K562 (cell line): ENCODE data around the gene COL5A1.

Experiments
- AFF4 ChIP-seq: sonication (generic); formaldehyde crosslinking; IDR thresholded peaks from 2 replicates; pipeline ENCODE4 v1.8.0; 2023; ENCODE audit warnings: mild to moderate bottlenecking, missing genetic modification reagents
- CBFB ChIP-seq: sonication (generic); formaldehyde crosslinking; IDR thresholded peaks from 2 replicates; pipeline ENCODE4 v1.4.0; 2020; ENCODE audit warnings: mild to moderate bottlenecking, missing genetic modification reagents
- CTCF ChIP-seq, 3 experiments: IDR thresholded peaks in 2 of 3; conservative IDR thresholded peaks in 1 of 3; 2 replicates each; pipeline ENCODE4 v1.5.1; 2011 to 2012; ENCODE audit warnings: low read length in 3 of 3, mild to moderate bottlenecking in 3 of 3, control low read depth in 2 of 3, improper control_type of control experiment in 1 of 3, inconsistent platforms in 1 of 3, low read depth in 1 of 3, mixed read lengths in 1 of 3, moderate library complexity in 1 of 3; ENCODE audit not compliant: insufficient read depth in 2 of 3
- ELF4 ChIP-seq: fragments of 450-650 bp; formaldehyde crosslinking; IDR thresholded peaks from 2 replicates; pipeline ENCODE4 v1.4.0; 2022; ENCODE audit warnings: missing genetic modification characterization
- ETS1 ChIP-seq: conservative IDR thresholded peaks from 2 replicates; pipeline ENCODE4 v1.6.1; 2011; ENCODE audit warnings: low read depth, mild to moderate bottlenecking, low read length; ENCODE audit not compliant: control insufficient read depth
- MLLT1 ChIP-seq, 2 experiments: fragments of 450-650 bp; IDR thresholded peaks; 2 replicates each; pipeline ENCODE4 v1.6.1; 2016
- MTA1 ChIP-seq: fragments of 450-650 bp; IDR thresholded peaks from 2 replicates; pipeline ENCODE4 v1.6.1; 2017; ENCODE audit warnings: borderline replicate concordance
- NCOA1 ChIP-seq: fragments of 450-650 bp; IDR thresholded peaks from 2 replicates; pipeline ENCODE4 v1.6.1; 2016; ENCODE audit warnings: low read depth
- PHF20 ChIP-seq: fragments of 450-650 bp; IDR thresholded peaks from 2 replicates; pipeline ENCODE4 v1.6.1; 2018; ENCODE audit not compliant: partially characterized antibody
- POLR2AphosphoS5 ChIP-seq: IDR thresholded peaks from 2 replicates; pipeline ENCODE4 v1.6.1; 2011; ENCODE audit warnings: mild to moderate bottlenecking, low read depth, low read length, moderate library complexity; ENCODE audit not compliant: control insufficient read depth, insufficient read depth
- ZBTB11 ChIP-seq, 3 experiments: fragments of 200-800 bp in 1 of 3; fragments of 250-450 bp in 1 of 3; fragments of 450-650 bp in 1 of 3; sonication (Bioruptor Pico) in 1 of 3; sonication (Bioruptor generic) in 1 of 3; formaldehyde crosslinking in 1 of 3; IDR thresholded peaks; 2 replicates each; pipeline versions ENCODE4 v1.6.1 to v1.8.0; 2016 to 2022; ENCODE audit warnings: mild to moderate bottlenecking in 2 of 3, missing genetic modification characterization in 2 of 3, missing compliant biosample characterization in 1 of 3, moderate library complexity in 1 of 3

- TF ChIP-seq MTA1 (no peak), PHF20 (no peak), ETS1 (no peak), NCOA1 (no peak), CBFB (CRISPR knock-in tag) (no peak), POLR2AphosphoS5 (no peak), MLLT1 (IDR thresholded peaks at IDR 0.05) (no peak), AFF4 (CRISPR knock-in tag) (no peak), ELF4 (CRISPR knock-in tag) (no peak), ZBTB11 (CRISPR knock-in tag; IDR thresholded peaks at IDR 0.05) (no peak), CTCF (IDR thresholded peaks at IDR 0.05 in 2 of 3, conservative IDR thresholded peaks at IDR 0.05 in 1 of 3; ENCODE audit: insufficient read depth in 2 of 3, low read depth in 1 of 3, low read length in 3 of 3) (no peak)
Measured at GRCh38 chr9:134677743-134678142, 36.1 kb downstream of the COL5A1 start.
